KG1 (cell line): Measurements from ENCODE around the gene RFPL4AL1.
"Not testable (repeated sequence)": the region's sequence is repeated elsewhere in the genome, so short reads cannot be mapped to it uniquely, and the experiment has no call there.

Experiments
- DNase-seq: peaks from one replicate; lab custom pipeline; 2025; lab: John Stamatoyannopoulos, UW

RFPL4AL1 gene

GRCh38 chr19:55768818-55769217, at the start of gene RFPL4AL1:
Gene RFPL4AL1 (plus strand): TSS chr19:55769118. CDS start chr19:55771805, 2,687 bp downstream.
- not testable (repeated sequence) for DNase-seq

GRCh38 chr19:55720214-55720746, 48.6 kb upstream of the RFPL4AL1 start:
- no peak for DNase-seq

- DNase-seq, result no peak
These were observed 48.1 kb upstream of the RFPL4AL1 start for GRCh38 chr19:55720801-55721200.

GRCh38 chr19:55723491-55723890, 45.4 kb upstream of the RFPL4AL1 start:
- DNase-seq, result no peak

GRCh38 chr19:55730378-55730777, 38.5 kb upstream of the RFPL4AL1 start:
- not testable (repeated sequence) for DNase-seq

GRCh38 chr19:55738302-55738701, 30.6 kb upstream of the RFPL4AL1 start, which contains the start of gene NLRP9:
Gene NLRP9 (minus strand): TSS chr19:55738402. CDS start chr19:55738374, 28 bp downstream.
- DNase-seq, result no peak

GRCh38 chr19:55750715-55751114, 18.2 kb upstream of the RFPL4AL1 start:
- DNase-seq, result no peak

GRCh38 chr19:55753401-55753800, 15.5 kb upstream of the RFPL4AL1 start:
- no peak for DNase-seq

- not testable (repeated sequence) for DNase-seq
These were observed 12.1 kb upstream of the RFPL4AL1 start for GRCh38 chr19:55756808-55757207.

GRCh38 chr19:55758797-55759196, 10.1 kb upstream of the RFPL4AL1 start, which contains the start of gene RFPL4A:
Gene RFPL4A (plus strand): TSS chr19:55759097. CDS start chr19:55761801, 2,704 bp downstream.
- DNase-seq, result not testable (repeated sequence)

GRCh38 chr19:55766466-55766865, 2.5 kb upstream of the RFPL4AL1 start:
- DNase-seq, result no peak

- DNase-seq, result not testable (repeated sequence)
These were observed 714 bp downstream of the RFPL4AL1 start for GRCh38 chr19:55769632-55770031.

- no peak for DNase-seq
These were observed 8.6 kb downstream of the RFPL4AL1 start for GRCh38 chr19:55777528-55777927.

GRCh38 chr19:55778331-55778730, 9.4 kb downstream of the RFPL4AL1 start:
- no peak for DNase-seq

- DNase-seq, result no peak
These were observed 12.2 kb downstream of the RFPL4AL1 start for GRCh38 chr19:55781112-55781511.

- no peak for DNase-seq
These were observed 26.1 kb downstream of the RFPL4AL1 start for GRCh38 chr19:55795021-55795420.

- no peak for DNase-seq
These were observed 32.5 kb downstream of the RFPL4AL1 start for GRCh38 chr19:55801416-55801815.

GRCh38 chr19:55802281-55802680, 33.4 kb downstream of the RFPL4AL1 start:
- DNase-seq, result no peak

- peak; percentile 64 for DNase-seq
These were observed 40.6 kb downstream of the RFPL4AL1 start for GRCh38 chr19:55809381-55810058.

GRCh38 chr19:55811340-55811739, 42.4 kb downstream of the RFPL4AL1 start:
- DNase-seq, result no peak

- DNase-seq, result no peak
These were observed 43.5 kb downstream of the RFPL4AL1 start for GRCh38 chr19:55812449-55812848.

- no peak for DNase-seq
These were observed 45.0 kb downstream of the RFPL4AL1 start for GRCh38 chr19:55813906-55814305.

- DNase-seq, result no peak
These were observed 51.1 kb downstream of the RFPL4AL1 start for GRCh38 chr19:55820037-55820436.
